ENCODE measurements around the gene PLA2G4D. TPM values are rescaled to one million over a fixed set of nuclear protein-coding genes. Genes with fewer than 3 reads are reported as not detected.

Gene PLA2G4D
- total RNA-seq, 2 experiments from 2014 or later, result not detected

DNA sequence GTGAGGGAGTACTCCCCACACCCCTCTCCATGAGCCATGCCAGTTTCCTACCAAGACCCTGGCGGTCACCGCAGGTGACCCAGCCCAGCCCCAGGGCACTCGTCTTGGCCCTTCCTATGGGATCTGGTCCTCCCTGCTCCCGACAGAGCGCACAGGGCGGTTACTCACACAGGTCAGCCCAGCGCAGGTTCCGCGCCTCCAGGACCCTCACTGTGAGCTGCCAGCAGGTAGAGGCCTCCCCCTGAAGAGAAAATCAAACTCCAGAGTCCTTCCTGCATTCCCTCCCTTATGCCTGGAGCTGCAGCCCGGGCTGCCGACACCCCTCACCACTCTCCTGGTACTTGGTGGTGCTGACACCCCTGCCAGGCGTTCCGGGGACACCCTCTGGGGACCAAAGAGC lies 6.9 kb downstream of the PLA2G4D start:
- CTCF ChIA-PET, result interaction anchor here (0.8 to 1.3 kb wide), 2 partner anchors 51 to 102 kb away, joined by 3 to 4 read pairs; no protein-coding TSS in a partner anchor
- H3K27me3 Mint-ChIP-seq (ENCODE audit: low read depth), result peaks cover 6% of the 10 kb centered on the region

DNA sequence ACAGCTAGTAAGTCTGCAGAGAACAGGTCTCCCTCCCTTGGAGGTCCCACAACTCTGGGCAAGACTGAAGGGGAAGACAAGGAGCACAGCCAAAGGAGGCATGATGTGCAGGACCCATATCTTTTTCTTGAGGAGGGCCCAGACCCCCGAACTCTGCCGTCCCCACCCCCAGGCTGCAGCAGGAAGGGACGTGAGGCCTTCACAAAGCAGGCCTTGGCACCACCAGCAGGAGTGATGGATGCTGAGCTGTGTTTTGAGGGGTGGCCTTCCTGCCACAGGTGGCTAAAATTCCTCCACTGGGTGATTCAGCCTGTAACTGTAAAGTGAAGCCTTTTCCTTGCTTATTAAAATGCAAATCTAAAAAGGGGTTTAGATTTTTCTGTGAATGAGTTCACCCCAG lies 8.6 kb downstream of the PLA2G4D start:
- no peak overlapping the region for H3K27ac Mint-ChIP-seq
- CTCF ChIA-PET, result interaction anchor here (0.9 to 7.2 kb wide), 4 partner anchors 20 to 95 kb away, joined by 3 to 65 read pairs (median 3); no protein-coding TSS in a partner anchor
- H3K4me3 Mint-ChIP-seq, result no peak overlapping the region
- intact Hi-C loops (cut with micrococcal nuclease), result loop anchor here (2.0 to 10.0 kb wide), 2 partner anchors 49 to 299 kb away; no protein-coding TSS in a partner anchor
- no peaks in the 10 kb centered on the region for H3K36me3 Mint-ChIP-seq (ENCODE audit: low read depth)
- no peaks in the 10 kb centered on the region for H3K9me3 Mint-ChIP-seq
- peaks cover 6% of the 10 kb centered on the region for H3K27me3 Mint-ChIP-seq (ENCODE audit: low read depth)
- no peak for DNase-seq
- H3K4me1 Mint-ChIP-seq (ENCODE audit: low read depth), result peaks cover 4% of the 10 kb centered on the region

More for the DNA sequence above, 6.9 kb downstream of the PLA2G4D start:
- intact Hi-C loops (cut with micrococcal nuclease), result loop anchor here (10.0 kb wide), 1 partner anchor 297 kb away; no protein-coding TSS in a partner anchor
- H3K36me3 Mint-ChIP-seq (ENCODE audit: low read depth), result no peaks in the 10 kb centered on the region
- H3K27ac Mint-ChIP-seq, result no peak overlapping the region
- DNase-seq, result no peak
- H3K9me3 Mint-ChIP-seq, result no peaks in the 10 kb centered on the region
- H3K4me3 Mint-ChIP-seq, result no peak overlapping the region
- H3K4me1 Mint-ChIP-seq (ENCODE audit: low read depth), result peaks cover 4% of the 10 kb centered on the region

DNA sequence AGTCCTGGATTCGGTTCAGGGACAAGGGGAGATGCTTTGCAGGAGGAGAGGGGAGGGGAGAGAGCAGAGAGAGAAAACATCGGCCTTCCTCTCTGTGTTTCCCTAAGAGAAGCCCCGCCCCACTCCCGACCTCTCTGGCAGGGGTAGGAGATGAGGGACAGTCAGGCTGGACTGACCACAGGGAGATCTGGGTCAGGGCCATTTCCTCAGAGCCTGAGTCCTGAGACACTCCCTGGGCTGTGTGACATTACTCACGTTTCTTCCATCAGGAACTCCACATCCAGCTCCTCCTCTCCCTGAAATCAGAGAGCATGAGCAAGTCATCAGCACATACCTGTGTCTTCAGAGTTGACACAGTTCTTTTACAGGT lies 9.1 kb downstream of the PLA2G4D start:
- no peaks in the 10 kb centered on the region for H3K9me3 Mint-ChIP-seq
- no peak overlapping the region for H3K4me3 Mint-ChIP-seq
- no peak overlapping the region for H3K27ac Mint-ChIP-seq
- intact Hi-C loops (cut with micrococcal nuclease), result loop anchor here (2.0 to 10.0 kb wide), 2 partner anchors 50 to 300 kb away; no protein-coding TSS in a partner anchor
- CTCF ChIA-PET, result interaction anchor here (1.1 to 7.2 kb wide), 9 partner anchors 9 to 94 kb away, joined by 3 to 65 read pairs (median 9); partner anchors contain the start of gene PLA2G4D
- H3K27me3 Mint-ChIP-seq (ENCODE audit: low read depth), result peaks cover 6% of the 10 kb centered on the region
- H3K36me3 Mint-ChIP-seq (ENCODE audit: low read depth), result no peaks in the 10 kb centered on the region
- no peak for DNase-seq
- peaks cover 4% of the 10 kb centered on the region for H3K4me1 Mint-ChIP-seq (ENCODE audit: low read depth)

DNA sequence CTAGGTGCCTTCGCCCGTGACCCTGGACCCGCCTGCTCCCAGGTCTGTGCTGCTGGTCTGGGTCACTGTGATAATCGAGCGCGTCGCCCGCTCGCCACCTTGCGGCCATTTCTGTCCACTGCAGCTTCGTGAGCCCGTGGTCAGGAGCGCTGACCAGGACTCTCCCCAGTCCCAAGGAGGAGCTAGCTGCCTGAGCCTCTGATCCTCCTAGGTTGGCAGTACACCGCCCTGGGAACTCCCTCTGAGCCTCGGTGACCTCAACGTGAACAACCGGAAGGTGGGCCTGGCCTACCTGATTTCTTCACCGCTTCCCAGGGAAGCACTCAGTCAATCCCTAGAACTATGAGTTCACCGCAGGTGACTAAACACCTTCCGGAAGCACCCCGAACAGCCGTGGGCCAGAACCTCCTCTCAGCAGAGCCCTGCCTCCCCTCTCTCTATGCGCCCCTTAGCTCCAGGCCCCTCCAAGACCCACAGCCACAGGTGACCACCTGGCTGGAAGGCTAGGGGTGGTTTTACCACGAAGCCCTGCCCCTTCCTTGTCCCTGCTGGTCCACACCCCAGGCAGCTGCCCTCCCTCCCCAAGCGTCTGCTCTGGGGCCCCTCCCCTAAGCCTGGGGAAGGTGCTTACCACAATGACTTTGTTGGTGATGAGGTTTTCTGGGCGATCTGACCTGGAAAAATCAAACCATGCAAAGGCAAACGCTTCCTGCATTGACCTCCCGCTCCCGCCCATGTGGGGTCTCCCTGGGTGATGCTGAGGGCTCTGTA lies 9.7 kb downstream of the PLA2G4D start:
- no peak overlapping the region for H3K4me3 Mint-ChIP-seq
- H3K27ac Mint-ChIP-seq, result no peak overlapping the region
- no peaks in the 10 kb centered on the region for H3K36me3 Mint-ChIP-seq (ENCODE audit: low read depth)
- intact Hi-C loops (cut with micrococcal nuclease), result loop anchor here (1.0 to 10.0 kb wide), 3 partner anchors 50 to 300 kb away; no protein-coding TSS in a partner anchor
- no peaks in the 10 kb centered on the region for H3K9me3 Mint-ChIP-seq
- peaks cover 4% of the 10 kb centered on the region for H3K4me1 Mint-ChIP-seq (ENCODE audit: low read depth)
- CTCF ChIA-PET, result interaction anchor here (0.6 to 7.2 kb wide), 18 partner anchors 10 to 274 kb away, joined by 3 to 65 read pairs (median 5); partner anchors contain the start of gene PLA2G4D
- DNase-seq, result peak; percentile 57
- peaks cover 6% of the 10 kb centered on the region for H3K27me3 Mint-ChIP-seq (ENCODE audit: low read depth)

DNA sequence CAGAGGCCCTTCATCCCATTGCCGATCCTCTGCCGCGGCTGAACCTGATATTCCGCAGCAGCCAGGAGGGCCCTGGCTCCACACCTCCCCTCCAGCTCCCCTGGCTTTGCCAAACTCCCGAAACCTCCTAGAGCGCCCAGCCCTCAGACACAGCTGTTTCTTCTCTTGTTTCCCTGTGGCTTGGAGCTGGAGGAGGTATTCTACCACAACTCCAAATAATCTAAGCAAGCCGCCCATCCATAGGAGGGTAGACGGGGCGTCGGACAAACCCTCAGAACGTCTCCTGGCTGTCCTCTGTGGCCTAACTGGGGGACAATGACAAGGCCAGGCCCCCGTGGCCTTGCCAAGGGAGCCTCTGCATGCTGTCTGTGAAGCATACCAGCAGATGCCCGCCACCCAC lies 10.4 kb downstream of the PLA2G4D start:
- H3K36me3 Mint-ChIP-seq (ENCODE audit: low read depth), result no peaks in the 10 kb centered on the region
- no peaks in the 10 kb centered on the region for H3K9me3 Mint-ChIP-seq
- intact Hi-C loops (cut with micrococcal nuclease), result loop anchor here (1.0 to 10.0 kb wide), 3 partner anchors 51 to 301 kb away; no protein-coding TSS in a partner anchor
- CTCF ChIA-PET, result interaction anchor here (0.5 to 7.2 kb wide), 18 partner anchors 10 to 273 kb away, joined by 3 to 65 read pairs (median 5); partner anchors contain the start of gene PLA2G4D
- H3K27ac Mint-ChIP-seq, result no peak overlapping the region
- H3K4me1 Mint-ChIP-seq (ENCODE audit: low read depth), result peaks cover 4% of the 10 kb centered on the region
- no peak for DNase-seq
- no peak overlapping the region for H3K4me3 Mint-ChIP-seq
- peaks cover 6% of the 10 kb centered on the region for H3K27me3 Mint-ChIP-seq (ENCODE audit: low read depth)

DNA sequence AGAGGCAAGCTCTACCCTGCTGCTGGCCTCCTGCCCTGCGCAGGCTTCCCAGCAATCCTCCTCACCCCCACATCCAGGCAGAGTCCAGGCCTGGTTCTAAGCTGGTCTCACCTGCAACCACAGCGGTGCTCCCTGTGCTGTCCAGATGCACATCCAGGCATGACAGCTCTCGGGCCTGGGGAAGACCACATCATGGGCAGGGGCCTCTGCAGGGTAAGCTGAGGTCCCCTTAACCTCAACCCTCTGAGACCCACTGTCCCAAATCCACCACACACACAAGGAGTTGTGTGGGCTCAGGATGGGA lies 10.8 kb downstream of the PLA2G4D start:
- H3K4me1 Mint-ChIP-seq (ENCODE audit: low read depth), result peaks cover 4% of the 10 kb centered on the region
- CTCF ChIA-PET, result interaction anchor here (0.5 to 7.2 kb wide), 18 partner anchors 10 to 1071 kb away, joined by 3 to 65 read pairs (median 4); no protein-coding TSS in a partner anchor
- intact Hi-C loops (cut with micrococcal nuclease), result loop anchor here (10.0 kb wide), 1 partner anchor 301 kb away; no protein-coding TSS in a partner anchor

DNA sequence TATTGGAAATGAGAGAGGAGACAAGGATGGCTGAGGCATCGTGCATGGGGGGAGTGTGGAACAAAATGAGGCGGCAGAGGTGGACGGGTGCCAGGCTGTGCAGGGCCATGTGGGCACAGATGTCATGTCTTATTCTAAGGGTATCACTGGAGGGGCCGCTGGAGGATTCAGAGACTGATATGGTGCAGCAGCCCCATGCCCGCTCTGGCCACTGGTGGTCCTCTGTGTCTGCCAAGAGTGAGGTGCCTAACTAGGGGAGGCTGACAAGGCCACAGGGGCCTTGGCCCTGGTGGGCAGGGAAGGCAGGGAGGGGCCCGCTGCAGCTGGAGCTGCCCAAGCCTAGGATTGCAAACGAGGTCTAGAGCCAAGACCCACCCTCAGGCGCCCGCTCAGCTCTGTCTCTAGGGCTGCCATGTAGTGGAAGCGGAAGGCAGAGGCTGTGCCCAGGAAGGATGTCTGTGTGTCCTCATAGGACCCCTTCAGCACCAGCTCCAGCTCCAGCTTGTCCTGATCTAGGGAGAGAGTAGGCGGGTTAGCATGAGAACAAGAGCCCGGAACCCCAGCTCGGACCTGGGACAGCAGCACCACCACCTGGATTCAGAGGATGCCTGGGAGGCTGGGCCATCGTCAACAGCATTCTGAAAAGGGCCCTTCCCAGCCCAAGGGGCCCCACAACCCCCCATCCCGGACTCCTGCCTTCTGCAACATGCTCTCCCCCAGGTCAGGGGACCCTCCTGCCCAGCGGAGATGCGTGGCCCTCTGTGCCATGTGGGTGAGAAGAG lies 11.3 kb downstream of the PLA2G4D start:
- no peak overlapping the region for H3K27ac Mint-ChIP-seq
- intact Hi-C loops (cut with micrococcal nuclease), result loop anchor here (10.0 kb wide), 1 partner anchor 302 kb away; no protein-coding TSS in a partner anchor
- peaks cover 6% of the 10 kb centered on the region for H3K27me3 Mint-ChIP-seq (ENCODE audit: low read depth)
- DNase-seq, result no peak
- H3K36me3 Mint-ChIP-seq (ENCODE audit: low read depth), result no peaks in the 10 kb centered on the region
- CTCF ChIA-PET, result interaction anchor here (0.5 to 7.2 kb wide), 22 partner anchors 10 to 1072 kb away, joined by 3 to 65 read pairs (median 4); no protein-coding TSS in a partner anchor
- H3K4me1 Mint-ChIP-seq (ENCODE audit: low read depth), result peaks cover 4% of the 10 kb centered on the region
- no peaks in the 10 kb centered on the region for H3K9me3 Mint-ChIP-seq
- no peak overlapping the region for H3K4me3 Mint-ChIP-seq

More for the DNA sequence above, 10.8 kb downstream of the PLA2G4D start:
- Mint-ChIP-seq H3K36me3 (ENCODE audit: low read depth) (no peaks in the 10 kb centered on the region), H3K27ac (no peak overlapping the region), H3K9me3 (no peaks in the 10 kb centered on the region), H3K27me3 (ENCODE audit: low read depth) (peaks cover 6% of the 10 kb centered on the region), H3K4me3 (no peak overlapping the region)
- no peak for DNase-seq

DNA sequence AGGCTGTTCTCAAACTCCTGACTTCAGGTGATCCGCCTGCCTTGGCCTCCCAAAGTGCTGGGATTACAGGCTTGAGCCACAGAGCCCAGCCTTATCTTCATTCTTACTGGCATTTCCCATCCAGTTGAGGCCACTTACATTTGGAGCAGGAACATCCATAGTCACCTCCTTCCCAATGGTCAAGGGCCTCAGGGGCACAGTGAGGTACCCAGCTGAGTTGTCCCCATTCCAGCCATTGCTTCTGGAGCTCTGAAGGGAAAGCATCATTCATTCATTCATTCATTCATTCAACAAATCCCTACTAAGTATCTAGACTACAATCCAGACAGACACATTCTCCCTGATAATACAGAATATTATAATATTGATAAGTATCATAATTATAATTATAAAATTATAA lies 12.2 kb downstream of the PLA2G4D start:
- Mint-ChIP-seq H3K27ac (no peak overlapping the region), H3K9me3 (no peaks in the 10 kb centered on the region), H3K4me3 (no peak overlapping the region), H3K36me3 (ENCODE audit: low read depth) (no peaks in the 10 kb centered on the region), H3K27me3 (ENCODE audit: low read depth) (peaks cover 6% of the 10 kb centered on the region), H3K4me1 (ENCODE audit: low read depth) (peaks cover 4% of the 10 kb centered on the region)
- CTCF ChIA-PET, result interaction anchor here (0.6 to 7.2 kb wide), 10 partner anchors 9 to 97 kb away, joined by 3 to 65 read pairs (median 4); no protein-coding TSS in a partner anchor
- DNase-seq, result no peak
- intact Hi-C loops (cut with micrococcal nuclease), result loop anchor here (10.0 kb wide), 1 partner anchor 303 kb away; no protein-coding TSS in a partner anchor

DNA sequence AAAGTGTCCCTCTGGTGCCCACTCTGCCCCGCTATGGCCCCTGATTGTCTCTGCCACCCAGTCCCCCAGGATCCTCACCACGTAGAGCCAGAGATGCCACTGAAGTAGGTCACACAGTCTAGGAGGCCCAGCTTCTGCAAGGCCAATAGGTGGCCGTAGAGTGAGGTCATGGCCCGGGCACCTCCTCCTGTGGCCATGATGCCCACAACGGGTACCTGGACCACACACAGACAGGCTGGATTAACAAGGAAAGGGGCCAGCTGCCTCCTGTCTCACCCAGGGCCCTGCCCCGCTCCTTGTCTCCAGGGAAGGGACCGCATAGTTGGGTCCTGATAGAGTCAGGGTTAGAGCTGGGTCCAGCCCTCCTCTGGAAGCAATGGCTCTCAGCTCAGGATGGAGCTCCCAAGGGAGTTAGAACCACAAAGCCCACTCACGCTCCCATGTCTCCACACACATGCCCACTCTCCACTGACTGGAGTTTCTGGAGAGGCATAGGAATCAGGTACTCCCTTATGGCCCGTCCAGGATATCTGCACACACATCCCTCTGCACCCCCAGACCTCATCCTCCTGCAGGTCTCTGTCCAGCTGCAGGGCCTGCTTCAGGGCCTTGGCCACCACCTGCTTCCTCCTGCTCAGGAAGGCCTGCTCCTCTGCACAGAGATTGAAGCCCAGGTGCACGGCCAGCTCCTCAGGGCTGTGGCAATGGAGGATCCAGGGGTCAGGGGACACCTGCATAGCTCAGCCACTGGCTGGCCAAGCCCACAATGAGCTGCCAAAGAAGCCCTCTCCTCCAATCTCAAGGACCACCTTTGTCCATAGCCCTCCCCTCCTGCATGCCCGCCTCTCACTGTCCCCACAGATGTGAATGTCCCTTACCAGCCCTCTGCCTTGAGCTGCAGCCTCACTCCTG lies 13.2 kb downstream of the PLA2G4D start:
- H3K9me3 Mint-ChIP-seq, result no peaks in the 10 kb centered on the region
- no peaks in the 10 kb centered on the region for H3K36me3 Mint-ChIP-seq (ENCODE audit: low read depth)
- peaks cover 6% of the 10 kb centered on the region for H3K27me3 Mint-ChIP-seq (ENCODE audit: low read depth)
- no peak for DNase-seq
- H3K4me1 Mint-ChIP-seq (ENCODE audit: low read depth), result peaks cover 4% of the 10 kb centered on the region
- no peak overlapping the region for H3K27ac Mint-ChIP-seq
- H3K4me3 Mint-ChIP-seq, result no peak overlapping the region
- CTCF ChIA-PET, result interaction anchor here (0.8 to 7.2 kb wide), 5 partner anchors 17 to 96 kb away, joined by 3 to 65 read pairs (median 4); no protein-coding TSS in a partner anchor
- intact Hi-C loops (cut with micrococcal nuclease), result loop anchor here (10.0 kb wide), 1 partner anchor 304 kb away; no protein-coding TSS in a partner anchor

DNA sequence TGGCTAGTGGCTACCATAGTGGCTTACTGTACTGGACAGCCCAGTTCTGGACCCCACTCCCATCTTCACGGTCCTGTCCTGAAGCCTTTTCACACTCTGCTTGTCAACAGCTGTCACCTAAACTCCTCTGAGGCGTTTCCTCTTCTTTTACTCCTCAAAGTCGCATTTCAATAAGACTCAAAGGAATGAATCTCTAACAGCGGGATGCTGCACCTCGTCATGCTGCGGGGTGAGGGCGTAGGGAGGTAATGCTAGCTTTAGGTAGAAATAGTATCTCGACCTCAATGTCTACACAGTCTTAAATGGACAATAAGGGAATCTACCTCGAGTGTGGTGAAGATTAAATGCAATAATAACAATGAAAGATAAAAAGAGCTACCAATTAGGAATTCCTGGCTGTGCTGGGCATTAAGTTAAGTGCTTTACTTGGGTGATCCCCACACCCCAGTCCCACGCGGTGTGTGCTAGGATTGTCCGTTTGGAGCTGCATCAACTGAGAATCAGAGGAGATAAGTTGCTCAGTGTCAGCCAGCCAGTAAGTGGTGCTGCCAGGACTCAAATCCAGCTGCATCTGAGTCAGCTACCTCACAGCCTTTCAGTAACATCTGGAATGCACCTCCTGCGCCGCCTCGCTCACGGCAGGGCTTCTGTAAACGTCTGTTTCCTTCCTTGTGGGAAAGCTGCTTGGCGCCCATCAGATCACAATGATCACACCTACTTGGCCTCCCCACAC lies 14.0 kb downstream of the PLA2G4D start:
- H3K27me3 Mint-ChIP-seq (ENCODE audit: low read depth), result peaks cover 6% of the 10 kb centered on the region
- CTCF ChIA-PET, result interaction anchor here (0.7 to 7.2 kb wide), 5 partner anchors 9 to 89 kb away, joined by 3 to 65 read pairs (median 3); no protein-coding TSS in a partner anchor
- H3K4me3 Mint-ChIP-seq, result no peak overlapping the region
- intact Hi-C loops (cut with micrococcal nuclease), result loop anchor here (10.0 kb wide), 1 partner anchor 304 kb away; no protein-coding TSS in a partner anchor
- no peak overlapping the region for H3K27ac Mint-ChIP-seq
- peaks cover 4% of the 10 kb centered on the region for H3K4me1 Mint-ChIP-seq (ENCODE audit: low read depth)
- H3K9me3 Mint-ChIP-seq, result no peaks in the 10 kb centered on the region
- no peaks in the 10 kb centered on the region for H3K36me3 Mint-ChIP-seq (ENCODE audit: low read depth)
- no peak for DNase-seq

Measured in activated naive CD4-positive, alpha-beta T cell treated with anti-CD3 and anti-CD28 coated beads for 36 hours (primary cell).